ENCODE data around the gene RTN3.

DNA sequence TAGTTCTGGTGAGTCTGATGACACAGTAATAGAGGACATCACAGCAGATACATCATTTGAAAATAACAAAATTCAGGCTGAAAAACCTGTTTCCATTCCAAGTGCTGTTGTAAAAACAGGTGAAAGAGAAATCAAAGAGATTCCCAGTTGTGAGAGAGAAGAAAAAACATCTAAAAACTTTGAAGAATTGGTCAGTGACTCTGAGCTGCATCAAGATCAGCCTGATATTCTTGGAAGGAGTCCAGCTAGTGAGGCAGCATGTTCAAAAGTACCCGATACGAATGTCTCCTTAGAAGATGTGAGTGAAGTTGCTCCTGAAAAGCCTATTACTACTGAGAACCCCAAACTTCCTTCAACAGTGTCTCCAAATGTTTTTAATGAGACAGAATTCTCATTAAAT is 38.7 kb downstream of the RTN3 start:
- TF ChIP-seq EZH2 (IDR thresholded peaks at IDR 0.05; ENCODE audit: borderline replicate concordance, insufficient read depth, low read length, poor library complexity, severe bottlenecking) (no peak), POLR2AphosphoS5 (IDR thresholded peaks at IDR 0.05) (no peak), TAF1 (IDR thresholded peaks at IDR 0.05; ENCODE audit: low read depth) (no peak), EP300 (conservative IDR thresholded peaks at IDR 0.05; ENCODE audit: poor library complexity, severe bottlenecking) (no peak)
- TF ChIP-seq, protein P1, sequence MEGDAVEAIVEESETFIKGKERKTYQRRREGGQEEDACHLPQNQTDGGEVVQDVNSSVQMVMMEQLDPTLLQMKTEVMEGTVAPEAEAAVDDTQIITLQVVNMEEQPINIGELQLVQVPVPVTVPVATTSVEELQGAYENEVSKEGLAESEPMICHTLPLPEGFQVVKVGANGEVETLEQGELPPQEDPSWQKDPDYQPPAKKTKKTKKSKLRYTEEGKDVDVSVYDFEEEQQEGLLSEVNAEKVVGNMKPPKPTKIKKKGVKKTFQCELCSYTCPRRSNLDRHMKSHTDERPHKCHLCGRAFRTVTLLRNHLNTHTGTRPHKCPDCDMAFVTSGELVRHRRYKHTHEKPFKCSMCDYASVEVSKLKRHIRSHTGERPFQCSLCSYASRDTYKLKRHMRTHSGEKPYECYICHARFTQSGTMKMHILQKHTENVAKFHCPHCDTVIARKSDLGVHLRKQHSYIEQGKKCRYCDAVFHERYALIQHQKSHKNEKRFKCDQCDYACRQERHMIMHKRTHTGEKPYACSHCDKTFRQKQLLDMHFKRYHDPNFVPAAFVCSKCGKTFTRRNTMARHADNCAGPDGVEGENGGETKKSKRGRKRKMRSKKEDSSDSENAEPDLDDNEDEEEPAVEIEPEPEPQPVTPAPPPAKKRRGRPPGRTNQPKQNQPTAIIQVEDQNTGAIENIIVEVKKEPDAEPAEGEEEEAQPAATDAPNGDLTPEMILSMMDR (IDR thresholded peaks at IDR 0.05; ENCODE audit: poor library complexity, severe bottlenecking), result no peak

Measured in neural cell (in vitro differentiated cells).